Measurements from ENCODE around the gene LGALS1.

DNA sequence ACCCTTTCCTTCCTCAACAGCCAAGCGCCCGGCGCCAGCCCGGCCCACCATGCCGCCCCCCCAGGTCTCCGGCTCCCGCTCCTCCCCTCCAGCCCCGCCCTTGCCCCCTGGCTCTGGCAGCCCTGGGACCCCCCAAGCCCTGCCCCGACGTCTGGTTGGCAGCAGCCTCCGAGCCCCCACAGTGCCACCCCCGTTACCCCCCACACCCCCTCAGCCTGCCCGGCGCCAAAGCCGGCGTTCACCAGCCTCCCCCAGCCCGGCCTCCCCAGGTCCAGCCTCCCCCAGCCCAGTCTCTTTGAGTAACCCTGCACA, 20.2 kb upstream of the LGALS1 start:
- TF ChIP-seq POLR2A (IDR thresholded peaks at IDR 0.05; ENCODE audit: borderline replicate concordance, extremely low read depth, insufficient read depth, insufficient read length) (no peak), CTCF (IDR thresholded peaks at IDR 0.05 in 2 of 3, conservative IDR thresholded peaks at IDR 0.05 in 1 of 3; ENCODE audit: borderline replicate concordance in 1 of 3, insufficient read depth in 1 of 3, low read depth in 2 of 3, low read length in 2 of 3) (no peak), EZH2 (IDR thresholded peaks at IDR 0.05) (no peak), ZNF274 (IDR thresholded peaks at IDR 0.05; ENCODE audit: low read depth, low read length) (no peak), POLR2AphosphoS5 (IDR thresholded peaks at IDR 0.05; ENCODE audit: low read depth, low read length) (no peak), EZH2phosphoT487 (IDR thresholded peaks at IDR 0.05; ENCODE audit: borderline replicate concordance) (no peak), FOSL1 (IDR thresholded peaks at IDR 0.05; ENCODE audit: low read depth) (no peak)
- TF ChIP-seq, protein P1, sequence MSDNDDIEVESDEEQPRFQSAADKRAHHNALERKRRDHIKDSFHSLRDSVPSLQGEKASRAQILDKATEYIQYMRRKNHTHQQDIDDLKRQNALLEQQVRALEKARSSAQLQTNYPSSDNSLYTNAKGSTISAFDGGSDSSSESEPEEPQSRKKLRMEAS (IDR thresholded peaks at IDR 0.05) = no peak

Data from HCT116 (cell line).